ENCODE data around the gene UCHL1.

Gene UCHL1

GRCh38 chr4:41256740-41257256 is at the start of gene UCHL1:
Gene UCHL1, plus strand, starts transcription at chr4:41256928. Its CDS starts 49 bp downstream, at chr4:41256977.
- peaks cover 0 to 11% of the 10 kb centered on the region in 2 experiments for H3K4me1 ChIP-seq (ENCODE audit: control insufficient read depth in 1 of 2, insufficient read depth in 1 of 2, low read depth in 1 of 2, low read length in 1 of 2)
- peaks cover 95% of the 10 kb centered on the region for H3K27me3 ChIP-seq
- no peak for TF ChIP-seq CTCF (IDR thresholded peaks at IDR 0.05)
- no peak within 1 kb of the TSS for H3K27ac ChIP-seq
- no peaks in the 10 kb centered on the region for H3K36me3 ChIP-seq
- H3K4me3 ChIP-seq (ENCODE audit: low read depth in 1 of 2, low read length in 1 of 2) = peak within 1 kb of the TSS in 1 of 2 experiments; percentile 49
- no peaks in the 10 kb centered on the region for H3K9me3 ChIP-seq

- Histone ChIP-seq H3K9me3 (no peaks in the 10 kb centered on the region), H3K4me3 (ENCODE audit: low read depth in 1 of 2, low read length in 1 of 2) (no peak overlapping the region), H3K4me1 (ENCODE audit: control insufficient read depth in 1 of 2, insufficient read depth in 1 of 2, low read depth in 1 of 2, low read length in 1 of 2) (peaks cover 0 to under 1% of the 10 kb centered on the region in 2 experiments), H3K27ac (no peak overlapping the region), H3K27me3 (peaks cover 31% of the 10 kb centered on the region), H3K36me3 (no peaks in the 10 kb centered on the region)
- no peak for TF ChIP-seq CTCF (IDR thresholded peaks at IDR 0.05)
Observed at GRCh38 chr4:41207291-41207831, 49.4 kb upstream of the UCHL1 start.

GRCh38 chr4:41209187-41209586 is 47.5 kb upstream of the UCHL1 start:
- no peaks in the 10 kb centered on the region for H3K9me3 ChIP-seq
- no peaks in the 10 kb centered on the region for H3K36me3 ChIP-seq
- H3K4me3 ChIP-seq (ENCODE audit: low read depth in 1 of 2, low read length in 1 of 2) = no peak overlapping the region
- H3K4me1 ChIP-seq (ENCODE audit: control insufficient read depth in 1 of 2, insufficient read depth in 1 of 2, low read depth in 1 of 2, low read length in 1 of 2) = peaks cover 8 to 16% of the 10 kb centered on the region in 2 experiments
- TF ChIP-seq CTCF (IDR thresholded peaks at IDR 0.05) = no peak
- H3K27ac ChIP-seq = no peak overlapping the region
- H3K27me3 ChIP-seq = peaks cover 45% of the 10 kb centered on the region

GRCh38 chr4:41209901-41210300 is 46.8 kb upstream of the UCHL1 start:
- H3K4me3 ChIP-seq (ENCODE audit: low read depth in 1 of 2, low read length in 1 of 2) = no peak overlapping the region
- no peaks in the 10 kb centered on the region for H3K36me3 ChIP-seq
- H3K4me1 ChIP-seq (ENCODE audit: control insufficient read depth in 1 of 2, insufficient read depth in 1 of 2, low read depth in 1 of 2, low read length in 1 of 2) = peaks cover 8 to 23% of the 10 kb centered on the region in 2 experiments
- no peak for TF ChIP-seq CTCF (IDR thresholded peaks at IDR 0.05)
- H3K27ac ChIP-seq = no peak overlapping the region
- peaks cover 52% of the 10 kb centered on the region for H3K27me3 ChIP-seq
- H3K9me3 ChIP-seq = no peaks in the 10 kb centered on the region

GRCh38 chr4:41211951-41212615 is 44.6 kb upstream of the UCHL1 start:
- no peak for TF ChIP-seq CTCF (IDR thresholded peaks at IDR 0.05)
- Histone ChIP-seq H3K27ac (no peak overlapping the region), H3K27me3 (peaks cover 74% of the 10 kb centered on the region), H3K9me3 (no peaks in the 10 kb centered on the region), H3K36me3 (no peaks in the 10 kb centered on the region), H3K4me3 (ENCODE audit: low read depth in 1 of 2, low read length in 1 of 2) (no peak overlapping the region), H3K4me1 (ENCODE audit: control insufficient read depth in 1 of 2, insufficient read depth in 1 of 2, low read depth in 1 of 2, low read length in 1 of 2) (peaks cover 17 to 41% of the 10 kb centered on the region in 2 experiments)

Measured in neutrophil (primary cell).